Measurements from ENCODE around the gene EEF2. TPM values are rescaled to one million over a fixed set of nuclear protein-coding genes. Genes with fewer than 3 reads are reported as not detected.
"Not testable (repeated sequence)": the region's sequence is repeated elsewhere in the genome, so short reads cannot be mapped to it uniquely, and the experiment has no call there.

EEF2 gene
- total and polyA plus RNA-seq, 2 of the 4 experiments (the other 2 are of a cell fraction), result 1,505 to 2,161 TPM

DNA sequence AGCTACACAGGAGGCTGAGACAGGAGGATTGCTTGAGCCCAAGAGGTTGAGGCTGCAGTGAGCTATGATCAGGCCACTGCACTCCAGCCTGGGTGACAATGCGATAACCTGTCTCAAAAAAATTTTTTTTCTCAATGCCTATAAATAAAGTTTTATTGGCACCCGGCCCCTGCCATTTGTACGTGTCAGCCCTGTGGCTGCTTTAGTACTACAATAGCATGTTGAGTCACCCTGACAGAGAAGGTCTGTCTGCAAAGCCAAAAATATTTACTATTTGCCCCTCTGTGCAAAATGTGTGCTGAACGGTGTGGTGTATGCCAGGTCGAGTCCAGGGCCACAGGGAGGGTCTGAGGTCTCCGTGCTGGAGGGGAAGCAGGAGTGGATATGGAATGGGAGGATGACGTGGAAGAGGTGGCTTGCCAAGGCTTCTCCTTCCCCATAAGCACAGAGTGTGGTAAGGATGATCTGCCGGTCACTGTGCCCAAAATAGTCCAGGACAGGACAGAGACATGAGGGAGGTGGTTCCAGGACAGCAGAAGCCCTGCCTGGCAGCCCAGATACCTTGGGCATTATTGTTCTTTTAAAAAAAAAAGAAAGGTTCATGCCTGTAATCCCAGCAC lies 42.4 kb downstream of the EEF2 start:
- Histone ChIP-seq H3K9me1 (ENCODE audit: insufficient read depth, low read length) (no peaks in the 10 kb centered on the region), H2BK120ac (ENCODE audit: low read depth, low read length) (no peak overlapping the region), H3K4ac (ENCODE audit: low read depth, low read length) (no peak overlapping the region), H3K18ac (ENCODE audit: low read depth, low read length) (no peak overlapping the region), H2BK5ac (ENCODE audit: low read depth, low read length, poor library complexity, severe bottlenecking) (no peak overlapping the region), H3K56ac (ENCODE audit: extremely low read depth, insufficient read depth, low read length) (no peak overlapping the region), H2AFZ (replicated peaks; ENCODE audit: low read length, poor library complexity) (no peak overlapping the region), H3K9ac (ENCODE audit: low read depth, low read length) (no peak overlapping the region), H4K91ac (ENCODE audit: insufficient read depth, low read depth, low read length) (no peak overlapping the region), H4K5ac (ENCODE audit: low read depth, low read length) (no peak overlapping the region), H2BK15ac (ENCODE audit: low read depth, low read length) (no peak overlapping the region), H3K4me3 (ENCODE audit: insufficient read depth, low read depth, low read length) (no peak overlapping the region), H3K36me3 (ENCODE audit: control insufficient read depth, insufficient read depth, low read length) (no peaks in the 10 kb centered on the region), H3K79me1 (ENCODE audit: low read depth in 1 of 2, low read length in 2 of 2) (no peaks in the 10 kb centered on the region), H4K8ac (ENCODE audit: low read depth in 2 of 2, low read length in 2 of 2) (no peak overlapping the region), H2AK9ac (replicated peaks; ENCODE audit: low read depth, low read length, poor library complexity) (peak overlapping the region; percentile 70), H3K27me3 (ENCODE audit: control insufficient read depth, insufficient read depth, low read length) (no peaks in the 10 kb centered on the region), H2AK5ac (ENCODE audit: low read depth, low read length) (no peak overlapping the region), H4K20me1 (ENCODE audit: insufficient read depth, low read length) (no peaks in the 10 kb centered on the region), H3K27ac (ENCODE audit: insufficient read depth, low read length) (no peak overlapping the region), H3K9me3 (ENCODE audit: control insufficient read depth, insufficient read depth, low read length) (no peaks in the 10 kb centered on the region), H2BK20ac (ENCODE audit: low read depth, low read length) (no peak overlapping the region), H3K4me1 (ENCODE audit: control insufficient read depth, insufficient read depth, low read length) (no peaks in the 10 kb centered on the region), H3K23ac (ENCODE audit: low read depth, low read length) (no peak overlapping the region), H3K14ac (replicated peaks; ENCODE audit: low read depth, low read length) (no peak overlapping the region), H3K4me2 (ENCODE audit: low read depth, low read length) (no peak overlapping the region)
- WGBS, 2 experiments (ENCODE audit: extremely low coverage in 2 of 2, insufficient read length in 1 of 2), result no CpG with 5 or more reads among the region's 8 CpGs
- DNase-seq (no peak), ATAC-seq (ENCODE audit: low read depth) (no peak)
- ChIA-PET POLR2A (ENCODE audit: unreplicated experiment) (interaction anchor here (0.6 kb wide), 1 partner anchor 9 kb away, joined by 6 read pairs; no protein-coding TSS in a partner anchor), CTCF (no interaction called here)
- no TSS peak for BruUV-seq (replicated peaks)
- TF ChIP-seq FOS (IDR thresholded peaks at IDR 0.05; ENCODE audit: low read depth, low read length) (no peak), RCOR1 (IDR thresholded peaks at IDR 0.05; ENCODE audit: insufficient replicate concordance, low read length) (no peak), RAD21 (IDR thresholded peaks at IDR 0.05; ENCODE audit: low read length) (no peak), CEBPB (IDR thresholded peaks at IDR 0.05; ENCODE audit: low read depth, low read length) (no peak), MAFK (IDR thresholded peaks at IDR 0.05; ENCODE audit: low read depth, low read length) (no peak)
- intact Hi-C loops (cut with micrococcal nuclease), result no loop called here
- dilution Hi-C loops (cut with HindIII; ENCODE audit: low sequenced_read_pairs, unreplicated experiment), result no loop called here
- in situ Hi-C loops (cut with MboI; ENCODE audit: low sequenced_read_pairs), result no loop called here

- CTCF ChIA-PET; in situ Hi-C loops (cut with MboI; ENCODE audit: low sequenced_read_pairs); H4K5ac ChIP-seq (ENCODE audit: low read depth, low read length); H2AFZ ChIP-seq (replicated peaks; ENCODE audit: low read length, poor library complexity); BruUV-seq (replicated peaks); H2AK9ac ChIP-seq (replicated peaks; ENCODE audit: low read depth, low read length, poor library complexity); H2BK120ac ChIP-seq (ENCODE audit: low read depth, low read length); H3K23ac ChIP-seq (ENCODE audit: low read depth, low read length); H4K8ac ChIP-seq (ENCODE audit: low read depth in 2 of 2, low read length in 2 of 2); dilution Hi-C loops (cut with HindIII; ENCODE audit: low sequenced_read_pairs, unreplicated experiment); H3K14ac ChIP-seq (replicated peaks; ENCODE audit: low read depth, low read length); intact Hi-C loops (cut with micrococcal nuclease); H4K91ac ChIP-seq (ENCODE audit: insufficient read depth, low read depth, low read length); H3K9ac ChIP-seq (ENCODE audit: low read depth, low read length); H4K20me1 ChIP-seq (ENCODE audit: insufficient read depth, low read length); H3K56ac ChIP-seq (ENCODE audit: extremely low read depth, insufficient read depth, low read length); H2BK15ac ChIP-seq (ENCODE audit: low read depth, low read length); H3K4me1 ChIP-seq (ENCODE audit: control insufficient read depth, insufficient read depth, low read length); H3K18ac ChIP-seq (ENCODE audit: low read depth, low read length); H3K79me1 ChIP-seq (ENCODE audit: low read depth in 1 of 2, low read length in 2 of 2); H3K4ac ChIP-seq (ENCODE audit: low read depth, low read length); H3K4me2 ChIP-seq (ENCODE audit: low read depth, low read length); H3K27ac ChIP-seq (ENCODE audit: insufficient read depth, low read length); H3K9me3 ChIP-seq (ENCODE audit: control insufficient read depth, insufficient read depth, low read length); H3K36me3 ChIP-seq (ENCODE audit: control insufficient read depth, insufficient read depth, low read length); H2BK5ac ChIP-seq (ENCODE audit: low read depth, low read length, poor library complexity, severe bottlenecking); ATAC-seq (ENCODE audit: low read depth); H3K9me1 ChIP-seq (ENCODE audit: insufficient read depth, low read length); H3K4me3 ChIP-seq (ENCODE audit: insufficient read depth, low read depth, low read length); DNase-seq; H2AK5ac ChIP-seq (ENCODE audit: low read depth, low read length); H2BK20ac ChIP-seq (ENCODE audit: low read depth, low read length): not testable (repeated sequence)
- POLR2A ChIA-PET (ENCODE audit: unreplicated experiment), result interaction anchor here (0.6 kb wide), 1 partner anchor 9 kb away, joined by 3 read pairs; no protein-coding TSS in a partner anchor
- 96% methylated on average over 10 of the region's 22 CpGs; no CpG with 5 or more reads in 1 of the 2 experiments for WGBS, 2 experiments (ENCODE audit: extremely low coverage in 2 of 2, insufficient read length in 1 of 2)
- peaks cover 12% of the 10 kb centered on the region for H3K27me3 ChIP-seq (ENCODE audit: control insufficient read depth, insufficient read depth, low read length)
These were observed 46.8 kb downstream of the EEF2 start for GRCh38 chr19:3938300-3938950.
